Cardiac fibroblast (primary cell): ENCODE results near the gene TCEAL9.

Experiments used
- DNase-seq, 2 donors: peaks; one replicate each; pipeline versions ENCODE4 v3.0.0 to v3.0.0-alpha.2; 2010; ENCODE audit warnings: low read depth in 2 of 2
- H3K4me3 ChIP-seq, 2 donors: replicated peaks in 1 of 2; 1 replicate in 1 of 2; 2 replicates in 1 of 2; pipeline ENCODE4 v1.5.1; 2011; ENCODE audit warnings: low read depth in 2 of 2, low read length in 2 of 2, mild to moderate bottlenecking in 2 of 2, moderate library complexity in 1 of 2
- TF ChIP-seq, protein P1 (sequence below): IDR thresholded peaks from one replicate; pipeline ENCODE4 v1.5.1; 2011; ENCODE audit warnings: low read depth, mild to moderate bottlenecking, low read length, inconsistent platforms

TCEAL9 gene

DNA sequence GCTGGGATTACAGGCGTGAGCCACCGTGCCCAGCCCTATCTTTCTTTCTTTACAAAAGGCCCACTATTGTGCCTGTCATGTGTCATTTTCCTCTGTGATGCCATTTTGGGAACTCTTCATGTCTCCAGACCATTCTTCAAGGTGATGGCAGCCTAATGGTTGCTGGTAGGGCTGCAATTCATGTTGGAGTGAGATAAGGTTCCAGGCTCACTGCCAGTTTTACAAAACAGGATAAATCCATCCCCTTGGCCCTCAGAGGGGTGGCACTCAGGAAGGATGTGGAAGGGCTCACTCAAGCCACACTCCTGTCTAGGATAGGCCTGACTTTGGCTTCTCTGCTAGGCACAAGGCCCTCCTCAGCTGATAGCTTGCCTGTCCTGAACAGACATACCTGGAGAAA is 3.8 kb downstream of the TCEAL9 start:
- TF ChIP-seq, protein P1, sequence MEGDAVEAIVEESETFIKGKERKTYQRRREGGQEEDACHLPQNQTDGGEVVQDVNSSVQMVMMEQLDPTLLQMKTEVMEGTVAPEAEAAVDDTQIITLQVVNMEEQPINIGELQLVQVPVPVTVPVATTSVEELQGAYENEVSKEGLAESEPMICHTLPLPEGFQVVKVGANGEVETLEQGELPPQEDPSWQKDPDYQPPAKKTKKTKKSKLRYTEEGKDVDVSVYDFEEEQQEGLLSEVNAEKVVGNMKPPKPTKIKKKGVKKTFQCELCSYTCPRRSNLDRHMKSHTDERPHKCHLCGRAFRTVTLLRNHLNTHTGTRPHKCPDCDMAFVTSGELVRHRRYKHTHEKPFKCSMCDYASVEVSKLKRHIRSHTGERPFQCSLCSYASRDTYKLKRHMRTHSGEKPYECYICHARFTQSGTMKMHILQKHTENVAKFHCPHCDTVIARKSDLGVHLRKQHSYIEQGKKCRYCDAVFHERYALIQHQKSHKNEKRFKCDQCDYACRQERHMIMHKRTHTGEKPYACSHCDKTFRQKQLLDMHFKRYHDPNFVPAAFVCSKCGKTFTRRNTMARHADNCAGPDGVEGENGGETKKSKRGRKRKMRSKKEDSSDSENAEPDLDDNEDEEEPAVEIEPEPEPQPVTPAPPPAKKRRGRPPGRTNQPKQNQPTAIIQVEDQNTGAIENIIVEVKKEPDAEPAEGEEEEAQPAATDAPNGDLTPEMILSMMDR, result no peak
- DNase-seq, result peak in 1 of 2 donors; percentile 48
- H3K4me3 ChIP-seq, result no peak overlapping the region

DNA sequence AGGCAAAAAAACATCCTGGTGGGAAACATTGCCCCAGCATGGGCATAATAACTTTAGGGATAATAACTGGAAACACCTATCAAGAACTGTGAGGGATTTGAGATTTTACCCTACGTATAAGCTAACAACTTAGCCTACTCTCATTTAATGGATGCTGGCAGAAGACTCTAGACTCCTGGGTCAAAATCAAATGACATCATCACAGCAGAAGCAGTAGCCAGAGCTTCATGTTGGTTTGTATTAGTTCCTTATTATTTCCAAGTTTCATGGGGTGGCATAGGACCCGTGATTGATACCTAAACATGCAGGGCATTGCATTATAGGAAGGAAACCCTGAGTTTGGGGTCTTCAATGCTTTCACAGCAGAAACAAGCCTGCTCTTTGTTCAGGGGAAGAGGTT is 4.6 kb downstream of the TCEAL9 start:
- H3K4me3 ChIP-seq, result no peak overlapping the region
- TF ChIP-seq, protein P1, result no peak
- DNase-seq, result no peak

DNA sequence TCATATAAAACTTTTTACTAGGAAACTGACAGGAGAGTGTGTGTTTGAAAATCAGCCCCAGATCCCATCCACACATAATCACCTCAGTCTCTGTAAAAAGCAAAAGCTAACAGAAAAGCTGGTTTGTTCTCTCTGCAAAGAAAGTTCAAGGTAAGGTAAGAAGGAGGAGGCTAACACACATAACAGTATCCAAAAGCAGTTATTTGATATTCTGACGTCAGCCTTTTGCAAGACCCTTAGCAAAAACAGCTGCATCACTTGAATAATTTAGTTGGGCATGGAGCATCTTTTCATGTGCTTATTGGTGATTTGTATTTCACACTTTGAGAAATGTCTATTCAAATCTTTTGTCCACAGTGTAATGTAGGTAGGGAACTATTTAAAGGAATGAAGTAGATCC is 5.5 kb downstream of the TCEAL9 start:
- no peak overlapping the region for H3K4me3 ChIP-seq
- TF ChIP-seq, protein P1, result no peak
- no peak for DNase-seq

DNA sequence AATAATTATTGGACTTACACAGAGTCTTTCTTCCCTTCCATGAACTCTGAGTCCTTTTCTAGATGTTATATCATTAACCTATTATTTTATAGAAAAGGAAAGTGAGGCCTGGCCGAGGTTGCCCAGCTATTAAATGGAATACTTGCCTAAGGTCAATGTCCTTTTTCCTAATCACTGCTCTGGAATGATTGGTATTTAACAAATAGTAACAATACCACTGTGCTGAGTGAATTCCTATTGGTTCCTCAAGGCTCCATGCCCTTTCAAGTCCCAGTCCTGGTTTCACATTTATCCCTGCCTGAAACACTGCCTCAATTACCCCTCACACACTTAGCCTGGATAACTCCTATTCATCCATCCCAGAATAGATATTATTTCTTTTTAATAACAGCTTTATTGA is 6.2 kb downstream of the TCEAL9 start:
- DNase-seq, result peak; percentile 62 to 67
- H3K4me3 ChIP-seq, result no peak overlapping the region
- TF ChIP-seq, protein P1, result no peak

DNA sequence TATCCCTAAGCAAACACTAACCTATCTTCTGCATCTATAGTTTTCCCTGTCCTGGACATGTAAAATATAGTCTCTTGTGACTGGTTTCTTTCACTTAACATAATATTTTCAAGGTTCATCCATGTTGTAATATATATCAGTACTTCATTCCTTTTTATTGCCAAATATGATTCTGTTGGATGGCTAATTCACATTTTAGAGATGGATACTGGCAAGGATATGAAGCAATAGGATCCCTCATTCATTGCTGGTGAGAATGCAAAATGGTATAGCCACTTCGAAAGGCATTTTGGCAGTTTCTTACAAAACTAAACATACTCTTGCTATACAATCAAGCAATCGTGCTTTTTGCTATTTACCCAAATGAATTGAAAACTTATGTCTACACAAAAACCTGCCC is 6.7 kb downstream of the TCEAL9 start:
- H3K4me3 ChIP-seq, result no peak overlapping the region
- TF ChIP-seq, protein P1, result no peak
- no peak for DNase-seq

DNA sequence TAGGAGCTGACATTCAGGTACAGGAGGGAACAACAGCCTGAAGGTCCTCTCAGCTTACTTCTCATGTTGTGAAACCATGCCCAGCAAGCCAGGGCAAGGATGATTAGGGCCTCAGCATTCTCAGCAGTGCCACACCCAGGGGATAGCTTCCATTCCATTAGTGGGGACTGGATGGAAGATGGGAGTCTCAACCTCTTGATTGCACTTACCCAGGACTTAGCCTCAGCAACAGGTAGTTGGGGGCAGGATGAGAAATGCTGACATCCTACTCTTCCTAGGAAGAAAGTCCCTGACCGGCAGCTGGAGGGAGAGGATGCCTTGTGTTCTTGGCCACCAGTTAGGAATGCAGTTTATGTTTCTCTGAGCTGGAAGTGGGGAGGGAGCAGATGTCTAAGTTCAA is 11.2 kb downstream of the TCEAL9 start:
- no peak overlapping the region for H3K4me3 ChIP-seq
- no peak for DNase-seq
- TF ChIP-seq, protein P1, result no peak

DNA sequence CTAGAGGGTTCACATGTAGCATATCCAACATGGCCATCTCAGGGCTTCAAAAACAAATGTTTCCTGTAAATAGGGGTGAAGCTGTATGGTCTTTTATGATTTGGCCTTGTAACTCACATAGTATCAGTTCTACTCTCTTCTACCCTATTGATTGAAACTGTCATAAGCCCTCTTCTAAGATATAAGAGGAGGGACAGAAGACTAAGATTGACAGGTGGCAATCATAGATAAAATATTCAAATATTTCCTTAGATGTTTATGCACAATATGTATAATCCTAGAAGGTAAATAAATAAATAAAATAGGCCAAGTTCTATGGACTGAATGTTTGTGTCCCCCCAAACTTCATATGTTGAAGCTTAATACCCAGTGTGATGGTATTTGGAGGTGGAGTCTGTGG is 13.2 kb downstream of the TCEAL9 start:
- H3K4me3 ChIP-seq, result no peak overlapping the region
- no peak for DNase-seq
- TF ChIP-seq, protein P1, result no peak
